ENCODE results near the gene FYB1. TPM values are rescaled to one million over a fixed set of nuclear protein-coding genes. Genes with fewer than 3 reads are reported as not detected.
A peak's percentile ranks its signal among the peaks of the same experiment; 100 is the strongest.

The FYB1 gene
- total and polyA plus RNA-seq, 4 donors: 4.6 to 18.6 (median 9.3) TPM

GRCh38 chr5:39116344-39117170 is 102.8 kb downstream of the FYB1 start:
- no peaks in the 10 kb centered on the region for H3K36me3 ChIP-seq (ENCODE audit: control insufficient read depth, insufficient read depth, low read length)
- DNase-seq (ENCODE audit: low read depth in 4 of 6, low spot score in 6 of 6): no peak
- H3K27ac ChIP-seq (ENCODE audit: low read depth, low read length): no peak overlapping the region
- no peaks in the 10 kb centered on the region for H3K9me3 ChIP-seq (ENCODE audit: control insufficient read depth, insufficient read depth, low read length)
- no peaks in the 10 kb centered on the region for H3K4me1 ChIP-seq (ENCODE audit: control insufficient read depth, insufficient read depth, low read length)
- H3K4me3 ChIP-seq (ENCODE audit: low read depth, low read length): no peak overlapping the region
- no CpG with 5 or more reads among the region's 3 CpGs for WGBS (ENCODE audit: insufficient coverage)
- no peaks in the 10 kb centered on the region for H3K27me3 ChIP-seq (ENCODE audit: control insufficient read depth, insufficient read depth, low read length)

- Histone ChIP-seq H3K27me3 (ENCODE audit: control insufficient read depth, insufficient read depth, low read length) (no peaks in the 10 kb centered on the region), H3K4me1 (ENCODE audit: control insufficient read depth, insufficient read depth, low read length) (no peaks in the 10 kb centered on the region), H3K27ac (ENCODE audit: low read depth, low read length) (no peak overlapping the region), H3K4me3 (ENCODE audit: low read depth, low read length) (no peak overlapping the region), H3K36me3 (ENCODE audit: control insufficient read depth, insufficient read depth, low read length) (no peaks in the 10 kb centered on the region), H3K9me3 (ENCODE audit: control insufficient read depth, insufficient read depth, low read length) (no peaks in the 10 kb centered on the region)
- WGBS (ENCODE audit: insufficient coverage): 100% methylated on average over 3 of the region's 5 CpGs
- DNase-seq (ENCODE audit: low read depth in 4 of 6, low spot score in 6 of 6): no peak
Measured at GRCh38 chr5:39115644-39116343, 103.6 kb downstream of the FYB1 start.

- no peaks in the 10 kb centered on the region for H3K9me3 ChIP-seq (ENCODE audit: control insufficient read depth, insufficient read depth, low read length)
- DNase-seq (ENCODE audit: low read depth in 4 of 6, low spot score in 6 of 6): no peak
- H3K27me3 ChIP-seq (ENCODE audit: control insufficient read depth, insufficient read depth, low read length): no peaks in the 10 kb centered on the region
- no peak overlapping the region for H3K4me3 ChIP-seq (ENCODE audit: low read depth, low read length)
- no peaks in the 10 kb centered on the region for H3K4me1 ChIP-seq (ENCODE audit: control insufficient read depth, insufficient read depth, low read length)
- no peaks in the 10 kb centered on the region for H3K36me3 ChIP-seq (ENCODE audit: control insufficient read depth, insufficient read depth, low read length)
- 61% methylated on average over 3 of the region's 4 CpGs for WGBS (ENCODE audit: insufficient coverage)
- no peak overlapping the region for H3K27ac ChIP-seq (ENCODE audit: low read depth, low read length)
Measured at GRCh38 chr5:39114155-39114554, 105.2 kb downstream of the FYB1 start.

DNA sequence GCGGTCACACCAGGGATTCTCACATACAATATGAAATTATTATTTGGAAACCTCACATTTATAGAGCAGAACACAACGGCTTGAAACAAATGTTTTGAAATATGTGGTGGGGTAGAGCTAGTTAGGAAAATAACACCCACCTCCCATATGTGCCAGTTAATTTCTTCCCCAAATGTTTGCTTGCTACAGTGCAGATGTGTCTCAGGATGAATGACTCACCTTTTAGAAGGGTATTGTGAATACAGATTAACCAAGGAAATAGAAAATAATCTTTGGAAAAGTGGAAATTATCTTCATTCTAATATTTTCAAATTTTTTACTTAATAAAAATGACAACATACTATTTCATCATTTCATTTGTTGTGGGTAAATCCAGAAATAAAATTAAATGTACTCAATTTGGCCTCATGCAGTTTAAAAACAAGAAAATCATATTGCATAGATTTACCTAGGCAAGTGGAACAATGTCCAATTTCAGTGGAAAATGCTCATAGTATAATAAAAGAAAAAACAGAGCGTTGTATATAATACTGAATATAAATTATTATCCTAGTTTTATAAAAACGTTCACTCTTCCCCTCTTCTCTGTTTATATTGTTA is 105.9 kb downstream of the FYB1 start:
- H3K27me3 ChIP-seq (ENCODE audit: control insufficient read depth, insufficient read depth, low read length): no peaks in the 10 kb centered on the region
- no CpG with 5 or more reads among the region's 4 CpGs for WGBS (ENCODE audit: insufficient coverage)
- no peaks in the 10 kb centered on the region for H3K36me3 ChIP-seq (ENCODE audit: control insufficient read depth, insufficient read depth, low read length)
- no peaks in the 10 kb centered on the region for H3K4me1 ChIP-seq (ENCODE audit: control insufficient read depth, insufficient read depth, low read length)
- no peak overlapping the region for H3K27ac ChIP-seq (ENCODE audit: low read depth, low read length)
- DNase-seq (ENCODE audit: low read depth in 4 of 6, low spot score in 6 of 6): no peak
- no peaks in the 10 kb centered on the region for H3K9me3 ChIP-seq (ENCODE audit: control insufficient read depth, insufficient read depth, low read length)
- no peak overlapping the region for H3K4me3 ChIP-seq (ENCODE audit: low read depth, low read length)

- DNase-seq (ENCODE audit: low read depth in 4 of 6, low spot score in 6 of 6): peak in 2 of 6 donors; percentile 33 to 81
- Histone ChIP-seq H3K36me3 (ENCODE audit: control insufficient read depth, insufficient read depth, low read length) (no peaks in the 10 kb centered on the region), H3K9me3 (ENCODE audit: control insufficient read depth, insufficient read depth, low read length) (no peaks in the 10 kb centered on the region), H3K27ac (ENCODE audit: low read depth, low read length) (no peak overlapping the region), H3K4me1 (ENCODE audit: control insufficient read depth, insufficient read depth, low read length) (no peaks in the 10 kb centered on the region), H3K27me3 (ENCODE audit: control insufficient read depth, insufficient read depth, low read length) (no peaks in the 10 kb centered on the region), H3K4me3 (ENCODE audit: low read depth, low read length) (no peak overlapping the region)
- no CpG with 5 or more reads among the region's 2 CpGs for WGBS (ENCODE audit: insufficient coverage)
Measured at GRCh38 chr5:39109606-39110005, 109.8 kb downstream of the FYB1 start.

DNA sequence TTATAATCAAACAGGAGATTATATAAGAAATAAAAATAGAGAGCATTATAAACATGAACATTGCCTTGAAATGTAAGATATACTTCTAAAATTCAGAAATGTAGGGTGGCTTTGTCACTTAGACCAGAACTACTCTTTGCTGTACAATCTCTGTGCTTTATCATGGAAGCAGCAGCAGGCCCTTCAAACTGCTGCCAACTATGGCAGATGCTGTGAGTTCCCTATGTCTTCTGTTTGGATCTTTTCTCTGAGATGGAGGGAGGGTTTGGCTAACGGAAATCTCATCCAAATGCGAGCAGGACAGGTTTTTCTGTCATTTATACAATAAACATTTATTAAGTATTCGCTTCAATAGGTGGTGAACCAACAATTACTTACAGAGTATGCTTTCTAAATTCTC is 110.4 kb downstream of the FYB1 start:
- WGBS (ENCODE audit: insufficient coverage): no CpG with 5 or more reads among the region's 3 CpGs
- no peak overlapping the region for H3K27ac ChIP-seq (ENCODE audit: low read depth, low read length)
- no peaks in the 10 kb centered on the region for H3K36me3 ChIP-seq (ENCODE audit: control insufficient read depth, insufficient read depth, low read length)

GRCh38 chr5:39107350-39107749 is 112.0 kb downstream of the FYB1 start:
- H3K27ac ChIP-seq (ENCODE audit: low read depth, low read length): no peak overlapping the region

More for the DNA sequence above, 110.4 kb downstream of the FYB1 start:
- Histone ChIP-seq H3K9me3 (ENCODE audit: control insufficient read depth, insufficient read depth, low read length) (no peaks in the 10 kb centered on the region), H3K27me3 (ENCODE audit: control insufficient read depth, insufficient read depth, low read length) (no peaks in the 10 kb centered on the region), H3K4me3 (ENCODE audit: low read depth, low read length) (no peak overlapping the region), H3K4me1 (ENCODE audit: control insufficient read depth, insufficient read depth, low read length) (no peaks in the 10 kb centered on the region)
- peak in 2 of 6 donors; percentile 63 to 93 for DNase-seq (ENCODE audit: low read depth in 4 of 6, low spot score in 6 of 6)

GRCh38 chr5:39106322-39106721 is 113.0 kb downstream of the FYB1 start:
- no CpG with 5 or more reads among the region's 1 CpG for WGBS (ENCODE audit: insufficient coverage)
- no peak for DNase-seq (ENCODE audit: low read depth in 4 of 6, low spot score in 6 of 6)

More at GRCh38 chr5:39107350-39107749, 112.0 kb downstream of the FYB1 start:
- Histone ChIP-seq H3K36me3 (ENCODE audit: control insufficient read depth, insufficient read depth, low read length) (no peaks in the 10 kb centered on the region), H3K9me3 (ENCODE audit: control insufficient read depth, insufficient read depth, low read length) (no peaks in the 10 kb centered on the region), H3K4me1 (ENCODE audit: control insufficient read depth, insufficient read depth, low read length) (no peaks in the 10 kb centered on the region), H3K27me3 (ENCODE audit: control insufficient read depth, insufficient read depth, low read length) (no peaks in the 10 kb centered on the region), H3K4me3 (ENCODE audit: low read depth, low read length) (no peak overlapping the region)
- no peak for DNase-seq (ENCODE audit: low read depth in 4 of 6, low spot score in 6 of 6)

DNA sequence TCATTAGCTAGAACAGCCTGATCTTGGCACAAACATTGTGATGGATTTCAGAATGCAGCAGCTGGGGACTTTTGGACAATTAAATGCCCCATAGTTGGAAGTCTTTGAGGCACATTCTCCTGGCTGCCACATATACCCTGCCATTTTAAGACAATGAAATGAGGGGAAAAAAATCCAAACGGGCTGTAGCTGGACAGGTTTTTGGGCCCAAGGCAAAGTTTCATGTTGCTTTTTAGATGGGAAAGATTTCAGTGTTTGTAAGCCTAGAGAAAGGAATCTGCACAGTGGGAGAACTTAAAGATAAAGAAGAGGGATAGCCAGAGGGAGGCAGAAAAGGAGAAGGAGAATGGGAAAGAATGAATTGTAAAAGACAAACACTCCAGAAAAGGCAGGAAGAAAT is 115.1 kb downstream of the FYB1 start:
- H3K36me3 ChIP-seq (ENCODE audit: control insufficient read depth, insufficient read depth, low read length): no peaks in the 10 kb centered on the region
- no peaks in the 10 kb centered on the region for H3K27me3 ChIP-seq (ENCODE audit: control insufficient read depth, insufficient read depth, low read length)
- H3K27ac ChIP-seq (ENCODE audit: low read depth, low read length): no peak overlapping the region
- H3K9me3 ChIP-seq (ENCODE audit: control insufficient read depth, insufficient read depth, low read length): no peaks in the 10 kb centered on the region
- H3K4me1 ChIP-seq (ENCODE audit: control insufficient read depth, insufficient read depth, low read length): no peaks in the 10 kb centered on the region
- WGBS (ENCODE audit: insufficient coverage): 50% methylated on average over 1 of the region's 1 CpG
- H3K4me3 ChIP-seq (ENCODE audit: low read depth, low read length): no peak overlapping the region
- DNase-seq (ENCODE audit: low read depth in 4 of 6, low spot score in 6 of 6): no peak

More at GRCh38 chr5:39106322-39106721, 113.0 kb downstream of the FYB1 start:
- Histone ChIP-seq H3K27me3 (ENCODE audit: control insufficient read depth, insufficient read depth, low read length) (no peaks in the 10 kb centered on the region), H3K27ac (ENCODE audit: low read depth, low read length) (no peak overlapping the region), H3K4me1 (ENCODE audit: control insufficient read depth, insufficient read depth, low read length) (no peaks in the 10 kb centered on the region), H3K4me3 (ENCODE audit: low read depth, low read length) (no peak overlapping the region), H3K36me3 (ENCODE audit: control insufficient read depth, insufficient read depth, low read length) (no peaks in the 10 kb centered on the region), H3K9me3 (ENCODE audit: control insufficient read depth, insufficient read depth, low read length) (no peaks in the 10 kb centered on the region)
